Hepatocyte (in vitro differentiated cells): ENCODE data around the gene GRIN2C. TPM values are rescaled to one million over a fixed set of nuclear protein-coding genes. Genes with fewer than 3 reads are reported as not detected.

Source experiments
- DNase-seq: peaks from one replicate; pipeline ENCODE4 v3.0.0-alpha.2; 2016; ENCODE audit warnings: low spot score
- H2AFZ ChIP-seq: fragments of 200-600 bp; sonication (generic); 2 replicates; pipeline ENCODE4 v1.6.0; 2016; ENCODE audit warnings: antibody characterized with exemption, mild to moderate bottlenecking
- H3K27ac ChIP-seq: fragments of 200-600 bp; sonication (generic); 2 replicates; pipeline ENCODE4 v1.5.1; 2016; ENCODE audit warnings: mild to moderate bottlenecking
- H3K27me3 ChIP-seq: fragments of 200-600 bp; sonication (generic); 2 replicates; pipeline ENCODE4 v1.6.1; 2016
- H3K36me3 ChIP-seq: fragments of 200-600 bp; sonication (generic); replicated peaks from 2 replicates; pipeline ENCODE4 v1.5.1; 2016; ENCODE audit warnings: low read depth; ENCODE audit not compliant: insufficient read depth
- H3K4me1 ChIP-seq: fragments of 200-600 bp; sonication (generic); 2 replicates; pipeline ENCODE4 v1.5.1; 2016; ENCODE audit warnings: mild to moderate bottlenecking, moderate library complexity; ENCODE audit not compliant: insufficient read depth
- H3K4me2 ChIP-seq: fragments of 200-600 bp; sonication (generic); 2 replicates; pipeline ENCODE4 v1.6.0; 2016
- H3K4me3 ChIP-seq: fragments of 200-600 bp; sonication (generic); 2 replicates; pipeline ENCODE4 v1.5.1; 2016; ENCODE audit warnings: mild to moderate bottlenecking
- H3K79me2 ChIP-seq: fragments of 200-600 bp; sonication (generic); 2 replicates; pipeline ENCODE4 v1.6.0; 2017; ENCODE audit warnings: mild to moderate bottlenecking
- H3K9me2 ChIP-seq: fragments of 200-600 bp; sonication (generic); replicated peaks from 2 replicates; pipeline ENCODE4 v1.6.0; 2017; ENCODE audit warnings: mild to moderate bottlenecking; ENCODE audit not compliant: insufficient read depth
- H3K9me3 ChIP-seq: fragments of 200-600 bp; sonication (generic); 2 replicates; pipeline ENCODE4 v1.5.1; 2016; ENCODE audit warnings: low read depth, mild to moderate bottlenecking
- H4K20me1 ChIP-seq: fragments of 200-600 bp; sonication (generic); 2 replicates; pipeline ENCODE4 v1.6.0; 2016; ENCODE audit warnings: mild to moderate bottlenecking; ENCODE audit not compliant: insufficient read depth, poor library complexity, severe bottlenecking
- CTCF ChIP-seq: fragments of 200-600 bp; sonication (generic); IDR thresholded peaks from 2 replicates; pipeline ENCODE4 v1.5.1; 2016; ENCODE audit warnings: antibody characterized with exemption, mild to moderate bottlenecking; ENCODE audit not compliant: poor library complexity
- EZH2 ChIP-seq: fragments of 200-600 bp; sonication (generic); IDR thresholded peaks from 2 replicates; pipeline ENCODE4 v1.6.1; 2016; ENCODE audit warnings: antibody characterized with exemption, mild to moderate bottlenecking, borderline replicate concordance
- EZH2phosphoT487 ChIP-seq: fragments of 200-600 bp; sonication (generic); IDR thresholded peaks from one replicate; pipeline ENCODE4 v1.6.1; 2018; ENCODE audit warnings: antibody characterized with exemption, mild to moderate bottlenecking, low read depth, moderate library complexity; ENCODE audit not compliant: unreplicated experiment, severe bottlenecking
- WGBS: methylation state at CpG from one replicate; pipeline ENCODE4 v1.1.6; 2016; ENCODE audit warnings: low lambda C conversion rate; ENCODE audit errors: missing lambda C conversion rate; 5-methylcytosine and 5-hydroxymethylcytosine counted together
- polyA plus RNA-seq: library from polyadenylated mRNA; unstranded; fragments of >200 nt; fragmentation: Nextera tagmentation; extraction: Ambion mirVana; gene quantifications from 2 replicates; pipeline ENCODE4 v1.2.1, GENCODE V29; 2016
- total RNA-seq: library from RNA; depleted of rRNA; stranded (reverse); fragments of >200 nt; gene quantifications from 2 replicates; pipeline ENCODE4 v1.2.3, GENCODE V29; 2014

GRIN2C gene
- total and polyA plus RNA-seq, 2 experiments from 2014 or later: 0.27 TPM; not detected in 1

GRCh38 chr17:74846621-74847020 lies 13.1 kb downstream of the GRIN2C start:
- no peak for DNase-seq
- Histone ChIP-seq H3K36me3 (no peaks in the 10 kb centered on the region), H3K27me3 (peaks cover 27% of the 10 kb centered on the region), H4K20me1 (no peaks in the 10 kb centered on the region), H3K4me2 (no peak overlapping the region), H3K9me2 (no peaks in the 10 kb centered on the region), H3K79me2 (no peaks in the 10 kb centered on the region), H3K9me3 (no peaks in the 10 kb centered on the region), H2AFZ (no peak overlapping the region), H3K4me1 (peaks cover 5% of the 10 kb centered on the region), H3K27ac (no peak overlapping the region), H3K4me3 (no peak overlapping the region)
- WGBS: 98% methylated on average over 16 of the region's 16 CpGs
- TF ChIP-seq CTCF: no peak
- no peak for TF ChIP-seq EZH2phosphoT487
- no peak for TF ChIP-seq EZH2

GRCh38 chr17:74843352-74843627 lies 16.4 kb downstream of the GRIN2C start:
- Histone ChIP-seq H3K36me3 (no peaks in the 10 kb centered on the region), H3K4me3 (no peak overlapping the region), H3K9me3 (no peaks in the 10 kb centered on the region), H3K4me1 (peaks cover 5% of the 10 kb centered on the region), H3K4me2 (peak overlapping the region; percentile 79), H3K27me3 (peaks cover 13% of the 10 kb centered on the region), H4K20me1 (no peaks in the 10 kb centered on the region), H3K9me2 (no peaks in the 10 kb centered on the region), H2AFZ (no peak overlapping the region), H3K27ac (no peak overlapping the region), H3K79me2 (no peaks in the 10 kb centered on the region)
- 64% methylated on average over 22 of the region's 26 CpGs for WGBS
- TF ChIP-seq EZH2: no peak
- no peak for TF ChIP-seq CTCF
- TF ChIP-seq EZH2phosphoT487: no peak
- no peak for DNase-seq

- Histone ChIP-seq H3K4me3 (no peak overlapping the region), H3K9me2 (no peaks in the 10 kb centered on the region)
- peak; percentile 87 for DNase-seq
These were observed 16.9 kb downstream of the GRIN2C start for GRCh38 chr17:74842599-74843351.

More at GRCh38 chr17:74842599-74843351, 16.9 kb downstream of the GRIN2C start:
- Histone ChIP-seq H3K9me3 (no peaks in the 10 kb centered on the region), H3K79me2 (no peaks in the 10 kb centered on the region), H3K4me2 (peak overlapping the region; percentile 79), H3K27ac (no peak overlapping the region), H3K4me1 (peaks cover 5% of the 10 kb centered on the region), H2AFZ (no peak overlapping the region), H3K36me3 (no peaks in the 10 kb centered on the region), H4K20me1 (no peaks in the 10 kb centered on the region), H3K27me3 (peaks cover 13% of the 10 kb centered on the region)
- WGBS: 5% methylated on average over 52 of the region's 88 CpGs
- TF ChIP-seq CTCF: peak; percentile 54
- TF ChIP-seq EZH2phosphoT487: no peak
